ENCODE data around the gene MMP25.

- no peak for TF ChIP-seq YY1 (IDR thresholded peaks at IDR 0.05; ENCODE audit: insufficient read depth, insufficient read length)
- no peak for TF ChIP-seq SUZ12 (IDR thresholded peaks at IDR 0.05; ENCODE audit: extremely low read depth, insufficient read depth, insufficient read length)
Measured at GRCh38 chr16:3084491-3084890, 38.1 kb downstream of the MMP25 start.
